Stimulated activated CD4-positive, alpha-beta T cell treated with anti-CD3 and anti-CD28 coated beads, Interleukin-2, amount 100 ng/mL, for 24 hours (primary cell): ENCODE results near the gene COPRS.

Experiments used
- DNase-seq, 2 donors: peaks; one replicate each; pipeline ENCODE4 v3.0.0-alpha.2; 2020

COPRS gene

GRCh38 chr17:31858642-31859486, at the start of gene COPRS:
TSS of gene COPRS (minus strand) at chr17:31859244. CDS start at chr17:31859199, 45 bp downstream.
- DNase-seq = peak; percentile 80 to 83

GRCh38 chr17:31908386-31908785, 49.3 kb upstream of the COPRS start:
- no peak for DNase-seq

GRCh38 chr17:31907342-31907962, 48.4 kb upstream of the COPRS start:
- no peak for DNase-seq

- DNase-seq = no peak
These were observed 44.4 kb upstream of the COPRS start for GRCh38 chr17:31903401-31903800.

- no peak for DNase-seq
These were observed 43.6 kb upstream of the COPRS start for GRCh38 chr17:31902693-31903092.

- no peak for DNase-seq
These were observed 41.8 kb upstream of the COPRS start for GRCh38 chr17:31900877-31901276.

GRCh38 chr17:31888124-31888523, 29.1 kb upstream of the COPRS start:
- no peak for DNase-seq

GRCh38 chr17:31882571-31882970, 23.5 kb upstream of the COPRS start:
- no peak for DNase-seq

GRCh38 chr17:31880311-31880710, 21.3 kb upstream of the COPRS start:
- DNase-seq = no peak

GRCh38 chr17:31878703-31879073, 19.6 kb upstream of the COPRS start:
- no peak for DNase-seq

GRCh38 chr17:31877911-31878702, 19.1 kb upstream of the COPRS start:
- peak; percentile 21 to 33 for DNase-seq

- DNase-seq = no peak
These were observed 18.3 kb upstream of the COPRS start for GRCh38 chr17:31877341-31877740.

- DNase-seq = no peak
These were observed 16.0 kb upstream of the COPRS start for GRCh38 chr17:31875081-31875480.

- no peak for DNase-seq
These were observed 10.9 kb upstream of the COPRS start for GRCh38 chr17:31869797-31870568.

GRCh38 chr17:31869031-31869430, 10.0 kb upstream of the COPRS start:
- no peak for DNase-seq

- DNase-seq = no peak
These were observed 504 bp upstream of the COPRS start for GRCh38 chr17:31859487-31860008.

- DNase-seq = no peak
These were observed 963 bp downstream of the COPRS start for GRCh38 chr17:31857920-31858641.

- DNase-seq = no peak
These were observed 2.3 kb downstream of the COPRS start for GRCh38 chr17:31856750-31857149.

- no peak for DNase-seq
These were observed 4.4 kb downstream of the COPRS start for GRCh38 chr17:31854672-31855071.

GRCh38 chr17:31853911-31854470, 5.1 kb downstream of the COPRS start:
- DNase-seq = no peak

- no peak for DNase-seq
These were observed 13.8 kb downstream of the COPRS start for GRCh38 chr17:31845291-31845690.
